ENCODE measurements around the gene RAD9A. TPM values are rescaled to one million over a fixed set of nuclear protein-coding genes. Genes with fewer than 3 reads are reported as not detected.

Gene RAD9A
- total RNA-seq, 1 experiment from 2014 or later = 13.8 TPM

DNA sequence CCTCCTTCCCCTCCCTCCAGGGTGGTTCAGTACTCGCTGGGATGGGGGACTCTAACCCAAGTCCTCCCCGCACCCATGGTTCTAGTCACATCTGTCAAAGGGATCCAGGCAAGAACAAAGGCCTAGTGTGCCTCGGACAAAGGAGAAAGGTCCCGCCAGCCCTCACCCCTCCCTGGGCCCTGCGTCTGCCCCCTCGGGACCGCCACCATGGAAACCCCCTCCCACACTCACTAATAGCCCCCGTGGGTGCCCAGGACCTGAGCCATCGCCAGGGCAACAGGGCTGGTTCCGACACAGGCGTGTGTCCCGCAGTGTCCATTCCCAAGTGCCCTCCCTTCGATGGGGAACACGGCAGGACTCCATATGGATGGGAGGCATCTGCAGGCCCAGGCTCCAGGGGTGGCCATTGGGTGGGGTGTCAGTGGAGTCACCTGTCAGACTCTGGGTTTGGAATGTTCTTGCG lies 18.6 kb downstream of the RAD9A start:
- Histone ChIP-seq H3K36me3 (no peaks in the 10 kb centered on the region), H3K4me1 (replicated peaks) (no peaks in the 10 kb centered on the region), H3K27me3 (replicated peaks) (peaks cover 82% of the 10 kb centered on the region), H3K9me3 (replicated peaks) (no peaks in the 10 kb centered on the region; the same call in 1 of the 2 replicates), H3K4me3 (no peak overlapping the region), H3K27ac (no peak overlapping the region)
- DNase-seq (ENCODE audit: low read depth in 1 of 2, low spot score in 2 of 2) = no peak

DNA sequence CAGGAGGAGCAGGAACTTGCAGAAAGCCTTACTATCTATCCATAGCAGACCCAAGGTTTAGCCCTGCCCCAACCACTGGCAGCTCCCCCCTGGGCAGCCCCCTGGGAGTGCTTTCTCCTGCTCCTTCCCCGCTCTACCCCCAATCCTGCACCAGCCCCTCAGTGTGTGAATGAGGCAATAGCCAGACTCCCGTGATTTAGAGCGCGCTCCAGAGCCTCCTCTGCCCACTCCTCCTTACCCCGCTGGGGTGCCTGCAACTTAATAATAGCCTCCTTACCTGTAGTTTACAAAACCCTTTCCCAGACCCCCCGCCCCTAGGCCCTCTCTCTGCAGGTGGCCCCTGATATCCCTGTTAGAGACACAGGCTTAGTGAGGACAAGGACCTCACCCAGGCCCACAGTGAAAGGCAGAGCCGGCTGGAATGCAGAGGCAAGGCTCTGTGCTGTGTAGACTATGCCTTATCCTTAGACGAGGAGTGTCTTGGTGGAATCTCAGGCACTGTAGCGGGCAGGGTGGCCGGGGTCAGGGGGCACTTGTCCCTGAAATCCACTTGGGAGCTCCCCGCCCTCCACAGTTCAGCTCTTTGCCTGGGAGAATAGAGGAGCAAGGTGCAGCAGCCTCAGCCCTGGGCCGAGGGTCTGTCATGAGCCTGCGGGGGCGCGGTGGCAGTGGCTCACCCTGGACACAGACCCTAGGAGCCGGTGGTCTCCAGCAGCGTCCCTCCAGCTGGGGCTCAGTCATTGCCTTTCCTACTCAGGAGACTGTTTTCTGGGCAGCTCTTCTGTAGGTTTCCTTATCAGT lies 19.4 kb downstream of the RAD9A start:
- H3K4me1 ChIP-seq (replicated peaks) = no peaks in the 10 kb centered on the region
- H3K9me3 ChIP-seq (replicated peaks) = no peaks in the 10 kb centered on the region; the same call in 1 of the 2 replicates
- no peak overlapping the region for H3K27ac ChIP-seq
- no peak overlapping the region for H3K4me3 ChIP-seq
- DNase-seq (ENCODE audit: low read depth in 1 of 2, low spot score in 2 of 2) = no peak
- peaks cover 87% of the 10 kb centered on the region for H3K27me3 ChIP-seq (replicated peaks)
- H3K36me3 ChIP-seq = no peaks in the 10 kb centered on the region

DNA sequence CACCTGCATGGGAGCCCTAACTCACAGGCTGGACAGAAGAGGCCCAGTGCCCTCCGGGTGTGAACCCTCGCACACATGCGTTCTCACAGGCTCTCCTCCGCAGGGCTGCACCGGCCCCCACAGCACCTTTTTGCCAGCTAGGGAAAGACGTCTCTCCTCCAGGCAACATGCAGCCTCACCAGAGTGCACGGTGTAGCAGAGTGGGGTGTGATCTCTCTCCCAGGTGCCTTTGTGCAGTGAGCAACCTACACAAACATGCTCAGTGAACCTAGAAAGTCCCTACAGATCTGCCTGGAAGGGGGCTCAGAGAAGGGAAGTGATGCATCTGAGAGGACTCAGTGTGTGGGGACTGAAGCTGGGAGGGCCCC lies 20.0 kb downstream of the RAD9A start:
- Histone ChIP-seq H3K9me3 (replicated peaks) (no peaks in the 10 kb centered on the region; the same call in 1 of the 2 replicates), H3K27me3 (replicated peaks) (peaks cover 91% of the 10 kb centered on the region)

DNA sequence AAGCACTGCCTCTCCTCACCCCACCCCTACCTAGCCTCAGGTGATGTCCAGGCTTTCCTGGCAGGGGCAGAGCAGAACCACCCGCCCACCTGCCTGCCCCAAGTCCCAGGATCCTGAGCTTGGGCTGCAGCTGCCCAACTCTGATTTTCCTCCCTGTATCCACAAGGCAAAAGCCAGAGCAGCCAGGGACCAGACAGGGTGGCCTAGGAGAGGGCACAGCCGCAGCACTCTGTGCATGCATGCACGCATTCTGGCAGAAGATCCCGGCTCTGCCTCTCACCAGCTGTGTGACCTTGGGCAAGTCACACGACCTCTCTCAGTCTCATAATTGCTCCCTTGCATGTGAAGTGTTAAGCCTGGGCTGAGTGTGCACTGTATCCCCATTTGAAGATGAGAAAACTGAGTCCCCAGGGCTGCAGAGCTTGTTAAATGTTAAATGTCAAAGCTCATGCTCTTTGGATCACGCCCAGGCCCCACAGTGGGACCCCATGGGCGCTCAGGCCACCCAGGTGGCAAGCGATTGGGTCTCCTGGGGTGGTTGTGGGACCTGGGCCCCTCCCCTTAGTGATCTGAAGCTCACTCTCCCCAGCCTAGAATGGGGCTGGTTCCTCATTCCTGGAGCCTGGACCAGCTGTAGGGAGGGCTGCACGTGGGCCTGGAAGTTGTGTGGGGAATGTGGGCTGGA lies 20.9 kb downstream of the RAD9A start:
- H3K27me3 ChIP-seq (replicated peaks) = peaks cover 84% of the 10 kb centered on the region
- no peak overlapping the region for H3K4me3 ChIP-seq
- 0 out of 2 replicates have a peak, but pooled peaks cover 8% of the 10 kb centered on the region for H3K4me1 ChIP-seq (replicated peaks)
- H3K27ac ChIP-seq = no peak overlapping the region
- no peaks in the 10 kb centered on the region; the same call in 1 of the 2 replicates for H3K9me3 ChIP-seq (replicated peaks)
- H3K36me3 ChIP-seq = no peaks in the 10 kb centered on the region
- no peak for DNase-seq (ENCODE audit: low read depth in 1 of 2, low spot score in 2 of 2)

More for the DNA sequence above, 20.0 kb downstream of the RAD9A start:
- no peak overlapping the region for H3K4me3 ChIP-seq
- H3K27ac ChIP-seq = no peak overlapping the region
- H3K36me3 ChIP-seq = no peaks in the 10 kb centered on the region
- no peak for DNase-seq (ENCODE audit: low read depth in 1 of 2, low spot score in 2 of 2)
- H3K4me1 ChIP-seq (replicated peaks) = 0 out of 2 replicates have a peak, but pooled peaks cover 3% of the 10 kb centered on the region

DNA sequence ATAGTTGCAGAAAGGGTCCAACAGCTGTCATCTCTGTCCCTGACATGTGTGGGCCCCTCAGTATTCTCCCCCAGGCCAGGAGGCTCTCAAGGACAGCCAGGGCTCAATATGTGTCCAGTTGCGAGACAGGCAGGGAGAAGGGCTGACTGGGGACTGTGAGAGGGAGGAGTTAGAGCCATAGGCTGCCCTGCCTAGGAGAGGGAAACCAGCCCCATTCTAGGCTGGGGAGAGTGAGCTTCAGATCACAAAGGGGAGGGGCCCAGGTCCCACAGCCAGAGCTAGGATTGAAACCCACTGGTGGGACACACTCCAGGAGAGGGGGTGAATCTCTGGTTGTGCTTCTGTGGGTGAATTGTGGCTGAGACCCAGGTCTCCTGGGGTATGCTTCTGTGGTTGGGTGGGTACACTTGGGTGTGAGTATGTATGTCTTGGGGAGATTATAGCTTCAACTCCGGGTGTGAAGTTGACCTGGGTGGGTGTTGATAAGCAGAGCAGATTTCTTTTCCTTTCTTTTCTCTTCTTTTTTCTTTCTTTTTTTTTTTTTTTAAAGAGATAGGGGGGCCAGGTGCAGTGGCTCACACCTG lies 21.6 kb downstream of the RAD9A start:
- no peak overlapping the region for H3K27ac ChIP-seq
- no peaks in the 10 kb centered on the region; the same call in 1 of the 2 replicates for H3K9me3 ChIP-seq (replicated peaks)
- H3K4me3 ChIP-seq = no peak overlapping the region
- no peak for DNase-seq (ENCODE audit: low read depth in 1 of 2, low spot score in 2 of 2)
- 0 out of 2 replicates have a peak, but pooled peaks cover 8% of the 10 kb centered on the region for H3K4me1 ChIP-seq (replicated peaks)
- H3K27me3 ChIP-seq (replicated peaks) = peaks cover 77% of the 10 kb centered on the region
- H3K36me3 ChIP-seq = no peaks in the 10 kb centered on the region

DNA sequence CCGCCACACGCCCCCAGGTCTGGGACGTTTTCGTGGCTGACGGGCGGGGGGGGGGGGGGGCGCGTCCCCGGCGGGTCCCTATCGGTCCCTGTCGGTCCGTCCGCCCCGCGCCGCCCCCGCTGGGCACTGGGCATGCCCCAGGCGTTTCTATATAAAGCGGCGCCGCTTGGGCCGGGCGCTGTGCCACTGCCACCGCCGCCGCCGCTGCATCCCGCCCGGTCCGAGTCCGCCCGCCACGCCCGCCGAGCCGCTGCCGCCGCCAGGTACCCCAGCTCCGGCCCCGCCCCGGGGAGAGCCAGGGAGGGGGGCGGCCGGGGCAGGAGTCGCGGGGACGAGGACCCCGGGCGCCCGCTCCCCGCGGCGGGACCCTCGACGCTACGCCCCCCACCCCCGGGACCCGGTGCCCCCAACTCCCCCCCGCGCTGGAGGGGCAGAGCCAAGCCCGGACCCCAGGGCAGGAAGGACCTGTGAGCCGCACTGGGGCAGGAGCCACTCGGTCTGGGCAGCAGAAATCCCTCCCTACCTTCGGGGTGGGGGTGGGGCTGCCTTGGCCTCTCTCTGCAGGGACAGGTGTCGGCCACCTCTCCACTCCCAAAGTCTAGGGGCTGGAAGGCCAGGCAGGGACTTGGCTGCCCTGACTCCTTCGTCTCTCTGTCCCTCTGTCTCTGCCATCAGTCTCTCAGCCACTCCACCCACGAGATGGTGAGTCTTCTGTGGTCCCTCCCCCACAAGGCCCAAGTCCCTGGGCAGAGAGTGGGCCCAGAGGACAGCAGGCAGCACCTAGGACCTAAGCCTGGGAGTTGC lies 23.9 kb downstream of the RAD9A start, which contains the start of gene CARNS1:
Gene CARNS1, plus strand, starts transcription at position 178 of the 804 bp plus-strand sequence. Its CDS starts 522 bp downstream, at position 700.
- Histone ChIP-seq H3K9me3 (replicated peaks) (peaks cover 3% of the 10 kb centered on the region), H3K4me3 (no peak within 1 kb of the TSS), H3K4me1 (replicated peaks) (peaks cover 19% of the 10 kb centered on the region), H3K27ac (no peak within 1 kb of the TSS), H3K36me3 (0 out of 2 replicates have a peak, but pooled peaks cover 3% of the 10 kb centered on the region), H3K27me3 (replicated peaks) (peaks cover 54% of the 10 kb centered on the region)
- DNase-seq (ENCODE audit: low read depth in 1 of 2, low spot score in 2 of 2) = no peak

DNA sequence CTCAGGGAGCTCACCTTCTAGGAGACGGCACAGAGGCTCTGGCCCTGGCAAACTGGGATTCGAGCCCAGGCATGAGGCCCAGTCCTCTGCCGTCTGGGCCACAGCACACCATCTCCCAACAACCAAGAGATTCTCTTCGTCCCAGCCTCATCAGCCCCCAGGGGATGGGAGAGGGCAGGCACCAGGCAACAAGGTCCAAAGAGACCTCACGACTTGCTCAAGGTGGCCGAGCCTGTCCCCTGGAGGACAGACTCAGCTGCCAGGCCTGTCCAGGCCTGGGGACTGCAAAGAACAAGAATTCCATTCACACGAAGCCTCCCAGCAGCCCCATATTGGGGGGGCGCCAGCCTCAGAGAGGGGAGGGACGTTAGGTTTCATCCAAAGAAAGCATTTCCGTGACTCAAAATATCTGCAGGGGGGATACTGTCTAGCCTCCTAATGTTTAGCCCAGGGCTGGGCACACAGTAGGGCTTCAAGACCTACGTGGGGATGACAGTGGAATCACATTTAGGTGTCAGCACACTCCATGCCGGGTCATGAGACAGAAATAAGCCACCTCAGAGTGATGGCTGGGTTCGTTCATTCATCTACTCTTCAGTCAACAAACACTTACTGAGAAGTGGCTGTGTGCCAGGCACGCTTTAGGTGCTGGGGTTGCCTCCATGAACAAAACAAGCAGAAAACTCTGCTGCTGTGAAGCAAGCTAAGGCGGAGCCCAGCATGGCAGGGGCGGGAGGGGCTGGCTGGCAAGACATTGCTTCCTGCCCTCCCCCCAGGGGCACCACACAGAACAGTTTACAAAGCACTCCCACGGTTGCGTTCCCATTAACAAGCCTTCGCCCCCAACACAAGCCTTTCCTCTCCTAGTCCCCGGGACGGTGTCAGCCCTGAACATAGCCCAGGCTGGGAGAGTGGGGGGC lies 24.9 kb downstream of the RAD9A start:
- H3K36me3 ChIP-seq = 0 out of 2 replicates have a peak, but pooled peaks cover 4% of the 10 kb centered on the region
- peaks cover 26% of the 10 kb centered on the region for H3K4me1 ChIP-seq (replicated peaks)
- peaks cover 44% of the 10 kb centered on the region for H3K27me3 ChIP-seq (replicated peaks)
- no peak overlapping the region for H3K4me3 ChIP-seq
- peaks cover 5% of the 10 kb centered on the region for H3K9me3 ChIP-seq (replicated peaks)
- H3K27ac ChIP-seq = no peak overlapping the region
- DNase-seq (ENCODE audit: low read depth in 1 of 2, low spot score in 2 of 2) = no peak

DNA sequence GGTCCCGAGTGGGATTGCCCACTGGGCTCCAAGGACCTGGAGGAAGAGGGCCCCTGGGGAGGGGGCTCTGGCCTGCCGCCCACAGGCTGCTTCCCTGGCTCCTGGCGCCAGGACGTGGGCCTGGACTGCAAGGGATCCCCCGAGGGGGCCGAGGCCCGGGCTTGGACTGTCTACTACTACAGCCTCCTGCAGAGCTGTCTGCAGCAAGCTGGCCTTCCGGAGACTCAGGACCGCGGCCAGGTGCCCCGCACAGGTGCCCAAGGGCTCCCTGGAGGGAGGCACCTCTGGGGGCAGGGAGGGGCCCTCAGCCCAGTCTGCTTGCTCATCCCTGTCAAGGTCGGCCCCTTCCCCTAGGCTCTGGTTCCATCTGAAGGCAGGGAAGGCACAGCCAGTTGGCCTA lies 25.6 kb downstream of the RAD9A start:
- Histone ChIP-seq H3K9me3 (replicated peaks) (peaks cover 5% of the 10 kb centered on the region), H3K4me3 (no peak overlapping the region), H3K36me3 (0 out of 2 replicates have a peak, but pooled peaks cover 4% of the 10 kb centered on the region), H3K4me1 (replicated peaks) (peaks cover 26% of the 10 kb centered on the region), H3K27me3 (replicated peaks) (peaks cover 36% of the 10 kb centered on the region), H3K27ac (no peak overlapping the region)
- no peak for DNase-seq (ENCODE audit: low read depth in 1 of 2, low spot score in 2 of 2)

DNA sequence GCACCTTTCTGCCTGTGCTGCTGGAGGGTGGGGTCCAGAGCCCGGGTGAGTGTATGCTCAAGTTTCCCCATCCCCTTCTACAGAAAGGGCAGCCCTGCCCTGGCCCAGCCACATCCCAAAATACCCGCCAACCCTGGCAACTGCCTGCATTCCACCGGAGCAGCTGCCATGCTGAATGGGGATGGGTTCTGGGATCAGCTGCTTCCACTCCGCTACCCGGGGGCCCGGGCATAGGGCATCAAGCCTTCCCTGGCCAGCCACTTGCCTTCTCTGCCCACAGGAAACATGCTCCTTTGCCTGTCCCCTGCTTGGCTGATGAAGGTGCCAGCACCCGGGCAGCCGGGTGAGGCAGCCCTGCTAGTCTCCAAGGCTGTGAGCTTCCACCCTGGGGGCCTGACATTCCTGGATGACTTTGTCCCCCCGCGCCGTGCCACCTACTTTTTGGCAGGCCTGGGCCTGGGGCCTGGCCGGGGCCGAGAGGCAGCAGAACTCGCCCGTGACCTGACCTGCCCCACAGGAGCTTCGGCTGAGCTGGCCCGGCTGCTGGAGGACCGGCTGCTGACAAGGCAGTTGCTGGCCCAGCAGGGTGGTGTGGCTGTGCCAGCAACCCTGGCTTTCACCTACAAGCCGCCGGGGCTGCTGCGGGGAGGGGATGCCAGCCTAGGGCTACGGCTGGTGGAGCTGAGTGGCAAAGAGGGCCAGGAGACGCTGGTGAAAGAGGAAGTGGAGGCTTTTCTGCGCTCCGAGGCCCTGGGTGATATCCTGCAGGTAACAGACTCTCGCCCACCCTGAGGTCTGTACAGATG lies 26.9 kb downstream of the RAD9A start:
- Histone ChIP-seq H3K27ac (no peak overlapping the region), H3K4me1 (replicated peaks) (peaks cover 26% of the 10 kb centered on the region), H3K4me3 (no peak overlapping the region), H3K27me3 (replicated peaks) (peaks cover 25% of the 10 kb centered on the region), H3K36me3 (0 out of 2 replicates have a peak, but pooled peaks cover 4% of the 10 kb centered on the region), H3K9me3 (replicated peaks) (peaks cover 5% of the 10 kb centered on the region; the same call in 1 of the 2 replicates)
- DNase-seq (ENCODE audit: low read depth in 1 of 2, low spot score in 2 of 2) = no peak

DNA sequence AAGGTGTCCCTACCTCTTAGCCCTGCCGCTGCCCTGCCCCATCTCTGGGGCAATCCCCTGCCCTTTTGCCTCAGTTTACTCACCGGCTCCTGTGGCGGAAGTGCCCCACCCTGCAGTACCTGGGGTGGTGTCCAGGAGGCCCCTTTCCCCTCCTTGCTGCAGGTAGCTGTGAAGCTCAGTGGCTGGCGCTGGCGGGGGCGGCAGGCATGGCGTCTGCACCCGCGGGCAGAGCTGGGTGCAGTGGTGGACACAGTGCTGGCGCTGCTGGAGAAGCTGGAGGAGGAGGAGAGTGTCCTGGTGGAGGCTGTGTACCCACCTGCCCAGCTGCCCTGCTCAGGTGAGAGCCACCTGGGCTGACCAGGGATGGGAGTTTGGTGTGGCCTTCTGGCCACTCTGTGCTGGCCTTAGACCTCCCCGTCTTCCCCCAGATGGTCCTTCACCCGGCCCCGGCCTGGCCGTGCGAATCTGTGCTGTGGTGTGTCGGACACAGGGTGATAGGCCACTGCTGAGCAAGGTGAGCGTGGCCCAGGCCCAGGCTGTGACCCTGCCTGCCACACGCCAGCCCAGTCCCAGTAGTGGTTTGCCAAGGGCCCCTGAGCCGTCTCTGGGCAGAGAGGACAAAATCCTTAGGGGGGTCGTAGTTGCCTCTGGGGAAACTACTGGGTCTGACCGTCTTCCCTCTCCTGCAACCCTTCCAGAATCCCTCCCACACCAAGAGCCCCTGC lies 27.7 kb downstream of the RAD9A start:
- Histone ChIP-seq H3K4me1 (replicated peaks) (peaks cover 26% of the 10 kb centered on the region), H3K36me3 (0 out of 2 replicates have a peak, but pooled peaks cover 4% of the 10 kb centered on the region), H3K9me3 (replicated peaks) (peaks cover 5% of the 10 kb centered on the region; the same call in 1 of the 2 replicates), H3K27ac (no peak overlapping the region), H3K4me3 (no peak overlapping the region), H3K27me3 (replicated peaks) (peaks cover 18% of the 10 kb centered on the region)
- DNase-seq (ENCODE audit: low read depth in 1 of 2, low spot score in 2 of 2) = no peak

DNA sequence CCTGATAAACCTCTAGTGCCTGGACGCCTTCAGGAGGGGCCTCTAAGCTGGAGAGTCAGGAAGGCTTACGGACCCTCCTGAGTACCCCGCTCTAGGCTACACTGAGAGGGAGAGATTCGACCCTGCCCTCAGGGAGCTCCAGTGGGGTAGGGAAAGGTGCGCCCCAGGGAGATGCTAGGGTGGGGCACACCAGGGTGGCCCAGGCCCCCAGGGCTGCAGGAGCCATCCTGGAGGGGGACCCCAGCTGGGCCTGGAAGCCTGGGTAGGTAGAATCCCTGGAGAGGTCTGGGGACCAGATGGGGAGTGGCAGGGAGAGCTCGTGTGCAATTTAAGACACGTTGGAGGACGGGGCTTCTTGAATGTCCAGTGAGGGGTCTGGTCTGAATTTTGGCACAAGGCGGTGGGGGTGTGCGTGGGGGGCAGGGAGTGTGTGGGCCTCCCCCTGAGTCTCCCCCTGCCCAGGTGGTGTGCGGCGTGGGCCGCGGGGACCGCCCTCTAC lies 28.4 kb downstream of the RAD9A start:
- Histone ChIP-seq H3K4me3 (peak overlapping the region; percentile 60), H3K9me3 (replicated peaks) (peaks cover 5% of the 10 kb centered on the region; the same call in 1 of the 2 replicates), H3K27me3 (replicated peaks) (peaks cover 11% of the 10 kb centered on the region), H3K4me1 (replicated peaks) (peaks cover 26% of the 10 kb centered on the region), H3K36me3 (0 out of 2 replicates have a peak, but pooled peaks cover 4% of the 10 kb centered on the region), H3K27ac (no peak overlapping the region)
- no peak for DNase-seq (ENCODE audit: low read depth in 1 of 2, low spot score in 2 of 2)

All from SJSA1 (cell line).